SU-DHL-6 (cell line): Measurements from ENCODE around the gene PCAT6.

Experiments used
- CTCF ChIP-seq: fragments of 200-600 bp; sonication (generic); IDR thresholded peaks from one replicate; pipeline ENCODE4 v1.5.1; 2017; ENCODE audit warnings: antibody characterized with exemption, mild to moderate bottlenecking, low read length, moderate library complexity; ENCODE audit not compliant: insufficient read depth, poor library complexity, severe bottlenecking
- EZH2phosphoT487 ChIP-seq: fragments of 200-600 bp; sonication (generic), shearing (Covaris generic); conservative IDR thresholded peaks from 2 replicates; pipeline ENCODE4 v1.6.1; 2018; ENCODE audit warnings: mild to moderate bottlenecking, antibody characterized with exemption, low read length, moderate library complexity, mixed read lengths

- TF ChIP-seq EZH2phosphoT487 (no peak), CTCF (no peak)
Observed at GRCh38 chr1:202791077-202791747, 19.5 kb upstream of the PCAT6 start.
